ENCODE results near the gene EFNA3.

DNA sequence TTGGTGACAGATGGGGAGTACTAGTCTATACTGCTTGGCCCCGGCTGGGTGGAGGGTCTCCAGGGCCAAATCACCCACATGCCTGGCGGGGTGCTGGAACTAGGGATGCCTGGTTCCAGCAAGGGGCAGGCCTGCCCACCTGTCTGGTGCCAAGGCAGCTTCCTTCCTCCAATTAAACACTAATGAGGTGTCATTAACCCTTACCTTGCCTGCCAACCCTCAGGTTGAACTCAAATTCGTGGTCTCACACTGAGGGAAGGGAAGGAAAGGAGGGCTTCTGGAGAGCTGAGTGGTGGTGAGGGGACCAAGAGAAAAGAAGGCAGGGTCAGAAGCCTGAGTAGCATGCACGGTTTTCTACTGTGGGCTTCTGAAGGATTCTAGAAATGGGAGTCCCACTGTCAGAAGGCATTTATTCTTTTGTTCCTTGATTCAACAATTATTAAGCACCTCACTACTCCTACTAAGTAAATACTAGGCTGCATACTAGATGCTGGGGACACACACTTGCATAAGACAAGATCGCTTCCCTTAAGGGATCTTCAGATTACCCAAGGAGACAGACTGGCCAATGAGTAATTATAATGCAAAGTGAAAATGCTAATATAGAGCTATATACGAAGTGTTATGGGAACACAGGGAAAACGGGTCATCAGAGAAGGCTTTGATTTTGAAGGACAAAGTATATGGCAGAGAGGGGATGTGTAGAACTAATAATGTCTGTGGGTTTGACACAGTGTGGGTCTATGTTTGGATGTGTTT is 5.9 kb upstream of the EFNA3 start:
- TF ChIP-seq MYC (IDR thresholded peaks at IDR 0.05; ENCODE audit: low read depth, low read length), result no peak
- TF ChIP-seq, protein P1, sequence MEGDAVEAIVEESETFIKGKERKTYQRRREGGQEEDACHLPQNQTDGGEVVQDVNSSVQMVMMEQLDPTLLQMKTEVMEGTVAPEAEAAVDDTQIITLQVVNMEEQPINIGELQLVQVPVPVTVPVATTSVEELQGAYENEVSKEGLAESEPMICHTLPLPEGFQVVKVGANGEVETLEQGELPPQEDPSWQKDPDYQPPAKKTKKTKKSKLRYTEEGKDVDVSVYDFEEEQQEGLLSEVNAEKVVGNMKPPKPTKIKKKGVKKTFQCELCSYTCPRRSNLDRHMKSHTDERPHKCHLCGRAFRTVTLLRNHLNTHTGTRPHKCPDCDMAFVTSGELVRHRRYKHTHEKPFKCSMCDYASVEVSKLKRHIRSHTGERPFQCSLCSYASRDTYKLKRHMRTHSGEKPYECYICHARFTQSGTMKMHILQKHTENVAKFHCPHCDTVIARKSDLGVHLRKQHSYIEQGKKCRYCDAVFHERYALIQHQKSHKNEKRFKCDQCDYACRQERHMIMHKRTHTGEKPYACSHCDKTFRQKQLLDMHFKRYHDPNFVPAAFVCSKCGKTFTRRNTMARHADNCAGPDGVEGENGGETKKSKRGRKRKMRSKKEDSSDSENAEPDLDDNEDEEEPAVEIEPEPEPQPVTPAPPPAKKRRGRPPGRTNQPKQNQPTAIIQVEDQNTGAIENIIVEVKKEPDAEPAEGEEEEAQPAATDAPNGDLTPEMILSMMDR (IDR thresholded peaks at IDR 0.05; ENCODE audit: extremely low read depth in 1 of 2, insufficient read depth in 1 of 2, low read depth in 1 of 2, low read length in 2 of 2), result no peak
- TF ChIP-seq GATA2 (IDR thresholded peaks at IDR 0.05; ENCODE audit: insufficient read depth, insufficient read length, low read depth, low read length), result no peak
- TF ChIP-seq POLR2A (IDR thresholded peaks at IDR 0.05; ENCODE audit: low read depth, low read length), result no peak
- TF ChIP-seq, protein P2, sequence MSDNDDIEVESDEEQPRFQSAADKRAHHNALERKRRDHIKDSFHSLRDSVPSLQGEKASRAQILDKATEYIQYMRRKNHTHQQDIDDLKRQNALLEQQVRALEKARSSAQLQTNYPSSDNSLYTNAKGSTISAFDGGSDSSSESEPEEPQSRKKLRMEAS (IDR thresholded peaks at IDR 0.05; ENCODE audit: insufficient read depth, insufficient read length), result no peak
- no peak for TF ChIP-seq JUN (IDR thresholded peaks at IDR 0.05; ENCODE audit: borderline replicate concordance, insufficient read depth, insufficient read length, low read depth)

Data from endothelial cell of umbilical vein (primary cell).